Lower lobe of right lung (tissue), 2 donors: ENCODE measurements around the gene RNF166. TPM values are rescaled to one million over a fixed set of nuclear protein-coding genes. Genes with fewer than 3 reads are reported as not detected.

Experiments
- ATAC-seq, 2 donors: fragments of 200-7000 bp; cut with Tn5 transposase; one replicate each; pipeline ENCODE4 v1.9.1; 2020 to 2022; ENCODE audit warnings: mild to moderate bottlenecking in 2 of 2, moderate library complexity in 2 of 2
- DNase-seq: peaks from one replicate; pipeline ENCODE4 v3.0.0-alpha.2; 2020
- H3K27ac ChIP-seq: fragments of 200-600 bp; one replicate; pipeline ENCODE4 v1.8.0; 2022
- H3K27me3 ChIP-seq: fragments of 200-600 bp; one replicate; pipeline ENCODE4 v1.8.0; 2022; ENCODE audit warnings: low read depth
- H3K36me3 ChIP-seq: fragments of 200-600 bp; one replicate; pipeline ENCODE4 v1.8.0; 2022; ENCODE audit warnings: mild to moderate bottlenecking
- H3K4me1 ChIP-seq: fragments of 200-600 bp; one replicate; pipeline ENCODE4 v1.8.0; 2022
- H3K4me3 ChIP-seq: fragments of 200-600 bp; one replicate; pipeline ENCODE4 v1.8.0; 2022; ENCODE audit warnings: mild to moderate bottlenecking
- H3K9me3 ChIP-seq: fragments of 200-600 bp; one replicate; pipeline ENCODE4 v1.8.0; 2022
- CTCF ChIP-seq: fragments of 200-600 bp; IDR thresholded peaks from one replicate; pipeline ENCODE4 v1.8.0; 2022; ENCODE audit warnings: antibody characterized with exemption, mild to moderate bottlenecking
- intact Hi-C: fragments of 100-400 bp; cut with DNase I; formaldehyde crosslinking; loops from one replicate; pipeline ENCODE4 v1.11.0; 2022
- total RNA-seq: library from RNA; stranded (reverse); fragmentation: NEBNext Ultra II Directional; extraction: Animal tissue kit (Norgen Biotek cat#: 25700); gene quantifications from one replicate; pipeline ENCODE4 v1.2.1, GENCODE V29; 2021
- donor health status: DM: no; HTN: yes; CAD: no; lungs with severe emphysema.

RNF166 gene
- total RNA-seq, 1 donor from 2014 or later = 61.9 TPM

- DNase-seq (no peak), ATAC-seq (no peak)
- H3K4me3 ChIP-seq = no peak overlapping the region
- H3K36me3 ChIP-seq = peaks cover 100% of the 10 kb centered on the region
- no peaks in the 10 kb centered on the region for H3K4me1 ChIP-seq
- no peaks in the 10 kb centered on the region for H3K27me3 ChIP-seq
- no peaks in the 10 kb centered on the region for H3K9me3 ChIP-seq
- intact Hi-C loops = no loop called here
- no peak for TF ChIP-seq CTCF
- H3K27ac ChIP-seq = no peak overlapping the region
Observed at GRCh38 chr16:88721236-88721635, 15.0 kb upstream of the RNF166 start.

GRCh38 chr16:88720396-88720970 is 14.3 kb upstream of the RNF166 start:
- intact Hi-C loops = no loop called here
- Histone ChIP-seq H3K4me1 (no peaks in the 10 kb centered on the region), H3K27ac (no peak overlapping the region), H3K27me3 (no peaks in the 10 kb centered on the region), H3K9me3 (no peaks in the 10 kb centered on the region), H3K36me3 (peaks cover 100% of the 10 kb centered on the region), H3K4me3 (no peak overlapping the region)
- DNase-seq = no peak
- TF ChIP-seq CTCF = no peak
- ATAC-seq = no peak

- peaks cover 100% of the 10 kb centered on the region for H3K36me3 ChIP-seq
- no peak overlapping the region for H3K4me3 ChIP-seq
- no peak overlapping the region for H3K27ac ChIP-seq
- H3K27me3 ChIP-seq = no peaks in the 10 kb centered on the region
- H3K4me1 ChIP-seq = no peaks in the 10 kb centered on the region
- ATAC-seq = no peak
- intact Hi-C loops = no loop called here
- TF ChIP-seq CTCF = no peak
- DNase-seq = no peak
- H3K9me3 ChIP-seq = no peaks in the 10 kb centered on the region
Observed at GRCh38 chr16:88719933-88720296, 13.7 kb upstream of the RNF166 start.

- no peak for ATAC-seq
- no peak overlapping the region for H3K4me3 ChIP-seq
- H3K36me3 ChIP-seq = peaks cover 100% of the 10 kb centered on the region
- no peak for TF ChIP-seq CTCF
- intact Hi-C loops = no loop called here
- no peaks in the 10 kb centered on the region for H3K9me3 ChIP-seq
- no peak for DNase-seq
- H3K27ac ChIP-seq = no peak overlapping the region
- no peaks in the 10 kb centered on the region for H3K27me3 ChIP-seq
- no peaks in the 10 kb centered on the region for H3K4me1 ChIP-seq
Observed at GRCh38 chr16:88719267-88719932, 13.2 kb upstream of the RNF166 start.

- Histone ChIP-seq H3K4me1 (no peaks in the 10 kb centered on the region), H3K27ac (no peak overlapping the region), H3K27me3 (no peaks in the 10 kb centered on the region), H3K36me3 (peaks cover 100% of the 10 kb centered on the region), H3K4me3 (no peak overlapping the region), H3K9me3 (no peaks in the 10 kb centered on the region)
- TF ChIP-seq CTCF = no peak
- DNase-seq (no peak), ATAC-seq (no peak)
- intact Hi-C loops = no loop called here
Observed at GRCh38 chr16:88718178-88718577, 12.0 kb upstream of the RNF166 start.
